Measurements from ENCODE around the gene C8A. TPM values are rescaled to one million over a fixed set of nuclear protein-coding genes. Genes with fewer than 3 reads are reported as not detected.
A peak's percentile ranks its signal among the peaks of the same experiment; 100 is the strongest.

C8A gene
- total and polyA plus RNA-seq, 2 of the 13 experiments (the other 11 are each of a cell fraction or from before 2014, with no cell fraction given) = 10.5 to 15.0 TPM

- TF ChIP-seq ZSCAN5A (CRISPR knock-in tag; IDR thresholded peaks at IDR 0.05; ENCODE audit: borderline replicate concordance) (no peak), RARA (CRISPR knock-in tag; IDR thresholded peaks at IDR 0.05) (peak; percentile 79), NCOA2 (CRISPR knock-in tag; IDR thresholded peaks at IDR 0.05) (peak; percentile 76), CERS6 (CRISPR knock-in tag; IDR thresholded peaks at IDR 0.05) (no peak), THRA (CRISPR knock-in tag; IDR thresholded peaks at IDR 0.05; ENCODE audit: borderline replicate concordance) (peak; percentile 67; the same call in 1 of the 2 replicates), ZFP36L1 (CRISPR knock-in tag; IDR thresholded peaks at IDR 0.05) (no peak), PATZ1 (CRISPR knock-in tag; IDR thresholded peaks at IDR 0.05) (peak; percentile 40; the same call in 1 of the 2 replicates), ZBTB33 (CRISPR knock-in tag; IDR thresholded peaks at IDR 0.05) (no peak), ZNF501 (CRISPR knock-in tag; IDR thresholded peaks at IDR 0.05) (peak; percentile 55; the same call in 1 of the 2 replicates), ZFP36 (IDR thresholded peaks at IDR 0.05; ENCODE audit: borderline replicate concordance, low read depth, low read length, partially characterized antibody) (peak; percentile 36), HNF1B (CRISPR knock-in tag; IDR thresholded peaks at IDR 0.05) (peak; percentile 74), HNF1A (IDR thresholded peaks at IDR 0.05; ENCODE audit: low read depth) (0 out of 2 replicates have a peak, but pooled peaks have one; percentile 43), HNF1A (CRISPR knock-in tag; IDR thresholded peaks at IDR 0.05; ENCODE audit: borderline replicate concordance) (peak; percentile 48; the same call in 1 of the 2 replicates)
Observed at GRCh38 chr1:56965916-56966697, 111.5 kb downstream of the C8A start, which contains the start of gene C8B (continued).

Data from HepG2 (cell line).